Sigmoid colon (tissue), 4 donors: ENCODE results near the gene ZSCAN23.

Experiments used
- CTCF ChIP-seq, 4 experiments: fragments of 450-650 bp in 3 of 4; fragments of 200-600 bp in 1 of 4; IDR thresholded peaks; one replicate each; pipeline ENCODE4 v1.5.1; 2016 to 2019; ENCODE audit warnings: antibody characterized with exemption in 4 of 4, mild to moderate bottlenecking in 3 of 4, moderate library complexity in 2 of 4
- EP300 ChIP-seq, 4 donors: sonication (generic); formaldehyde crosslinking; IDR thresholded peaks; one replicate each; pipeline ENCODE4 v1.6.1; 2017; ENCODE audit warnings: antibody characterized with exemption in 4 of 4
- POLR2A ChIP-seq, 2 donors: fragments of 450-650 bp; IDR thresholded peaks; one replicate each; pipeline ENCODE4 v1.6.1; 2016; ENCODE audit warnings: antibody characterized with exemption in 2 of 2, mild to moderate bottlenecking in 2 of 2, moderate library complexity in 2 of 2
- POLR2AphosphoS5 ChIP-seq, 4 donors: sonication (generic); formaldehyde crosslinking; IDR thresholded peaks; one replicate each; pipeline ENCODE4 v1.6.1; 2017; ENCODE audit warnings: antibody characterized with exemption in 4 of 4

GRCh38 chr6:28489366-28490204 lies 46.3 kb upstream of the ZSCAN23 start:
- TF ChIP-seq CTCF (IDR thresholded peaks at IDR 0.05): no peak
- TF ChIP-seq POLR2A (IDR thresholded peaks at IDR 0.05): no peak
- TF ChIP-seq POLR2AphosphoS5 (IDR thresholded peaks at IDR 0.05): no peak
- no peak for TF ChIP-seq EP300 (IDR thresholded peaks at IDR 0.05)
